Testis (tissue), 2 donors: Measurements from ENCODE around the gene MTERF1.

Experiments used
- POLR2A ChIP-seq: fragments of 450-650 bp; IDR thresholded peaks from one replicate; pipeline ENCODE4 v1.6.1; 2017; ENCODE audit warnings: antibody characterized with exemption, mild to moderate bottlenecking, moderate library complexity
- TF ChIP-seq, protein P1 (sequence below), 3 experiments: fragments of 450-650 bp in 2 of 3; fragments of 200-600 bp in 1 of 3; sonication (generic) in 1 of 3; IDR thresholded peaks; one replicate each; pipeline ENCODE4 v1.5.1; 2016 to 2019; ENCODE audit warnings: antibody characterized with exemption in 3 of 3, mild to moderate bottlenecking in 2 of 3, moderate library complexity in 1 of 3

DNA sequence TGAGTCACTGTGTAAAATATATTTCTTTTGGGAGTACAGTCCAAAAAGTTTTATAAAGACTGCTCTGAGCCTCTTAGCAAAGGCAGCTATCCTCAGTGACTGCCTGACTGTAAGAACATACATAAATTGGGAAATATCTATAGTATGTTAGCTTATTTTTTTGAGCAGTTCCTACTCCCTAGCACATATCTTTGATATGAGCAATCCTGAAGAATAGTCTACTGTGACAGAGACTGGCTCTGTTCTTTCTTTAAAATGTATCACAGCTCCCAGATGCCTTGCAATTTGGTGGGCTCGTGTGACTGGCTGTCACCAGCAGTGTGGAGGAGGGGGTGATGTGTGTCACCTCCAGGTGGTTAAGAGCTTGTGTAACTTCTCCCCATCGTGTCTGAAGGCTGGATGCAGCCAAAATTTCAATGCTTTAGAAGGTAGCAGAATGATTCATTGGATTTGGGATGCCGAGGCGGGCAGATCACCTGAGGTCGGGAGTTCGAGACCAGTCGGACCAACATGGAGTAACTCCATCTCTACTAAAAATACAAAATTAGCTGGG is 47.9 kb downstream of the MTERF1 start:
- TF ChIP-seq, protein P1, sequence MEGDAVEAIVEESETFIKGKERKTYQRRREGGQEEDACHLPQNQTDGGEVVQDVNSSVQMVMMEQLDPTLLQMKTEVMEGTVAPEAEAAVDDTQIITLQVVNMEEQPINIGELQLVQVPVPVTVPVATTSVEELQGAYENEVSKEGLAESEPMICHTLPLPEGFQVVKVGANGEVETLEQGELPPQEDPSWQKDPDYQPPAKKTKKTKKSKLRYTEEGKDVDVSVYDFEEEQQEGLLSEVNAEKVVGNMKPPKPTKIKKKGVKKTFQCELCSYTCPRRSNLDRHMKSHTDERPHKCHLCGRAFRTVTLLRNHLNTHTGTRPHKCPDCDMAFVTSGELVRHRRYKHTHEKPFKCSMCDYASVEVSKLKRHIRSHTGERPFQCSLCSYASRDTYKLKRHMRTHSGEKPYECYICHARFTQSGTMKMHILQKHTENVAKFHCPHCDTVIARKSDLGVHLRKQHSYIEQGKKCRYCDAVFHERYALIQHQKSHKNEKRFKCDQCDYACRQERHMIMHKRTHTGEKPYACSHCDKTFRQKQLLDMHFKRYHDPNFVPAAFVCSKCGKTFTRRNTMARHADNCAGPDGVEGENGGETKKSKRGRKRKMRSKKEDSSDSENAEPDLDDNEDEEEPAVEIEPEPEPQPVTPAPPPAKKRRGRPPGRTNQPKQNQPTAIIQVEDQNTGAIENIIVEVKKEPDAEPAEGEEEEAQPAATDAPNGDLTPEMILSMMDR (IDR thresholded peaks at IDR 0.05): no peak
- TF ChIP-seq POLR2A: no peak
